CD14-positive monocyte (primary cell): ENCODE results near the gene TUSC1. TPM values are rescaled to one million over a fixed set of nuclear protein-coding genes. Genes with fewer than 3 reads are reported as not detected.

ENCODE experiments used
- DNase-seq, 3 donors: peaks; one replicate each; pipeline ENCODE4 v3.0.0-alpha.2; 2011 to 2022
- H2AFZ ChIP-seq: 2 replicates; pipeline ENCODE4 v1.6.0; 2012; ENCODE audit warnings: mild to moderate bottlenecking, low read depth, low read length, inconsistent platforms; ENCODE audit not compliant: insufficient read depth, poor library complexity, severe bottlenecking
- H3K27ac ChIP-seq, 2 donors: 1 replicate in 1 of 2; 2 replicates in 1 of 2; pipeline ENCODE4 v1.5.1; 2012 to 2013; ENCODE audit warnings: low read length in 2 of 2, control low read depth in 1 of 2, inconsistent platforms in 1 of 2, low read depth in 1 of 2, mild to moderate bottlenecking in 1 of 2
- H3K27me3 ChIP-seq, 2 donors: one replicate each; pipeline versions ENCODE4 v1.6.0 to v1.6.1; 2011 to 2013; ENCODE audit warnings: low read length in 2 of 2; ENCODE audit not compliant: control insufficient read depth in 2 of 2, insufficient read depth in 2 of 2
- H3K36me3 ChIP-seq, 2 donors: replicated peaks in 1 of 2; 1 replicate in 1 of 2; 2 replicates in 1 of 2; pipeline versions ENCODE4 v1.5.1 to v1.6.1; 2012 to 2013; ENCODE audit warnings: low read length in 2 of 2, control low read depth in 1 of 2, inconsistent platforms in 1 of 2, mild to moderate bottlenecking in 1 of 2; ENCODE audit not compliant: insufficient read depth in 2 of 2, control insufficient read depth in 1 of 2
- H3K4me1 ChIP-seq, 2 donors: 1 replicate in 1 of 2; 2 replicates in 1 of 2; pipeline versions ENCODE4 v1.5.1 to v1.6.1; 2012 to 2013; ENCODE audit warnings: low read length in 2 of 2, control low read depth in 1 of 2, inconsistent platforms in 1 of 2, mild to moderate bottlenecking in 1 of 2, moderate library complexity in 1 of 2; ENCODE audit not compliant: insufficient read depth in 2 of 2, control insufficient read depth in 1 of 2
- H3K4me2 ChIP-seq: replicated peaks from 2 replicates; pipeline ENCODE3; 2012; ENCODE audit warnings: low read length, moderate library complexity, mild to moderate bottlenecking; ENCODE audit not compliant: poor library complexity, severe bottlenecking; ENCODE audit errors: extremely low read depth
- H3K4me3 ChIP-seq, 3 experiments: fragments of 200-600 bp in 1 of 3; sonication (generic) in 1 of 3; replicated peaks in 1 of 3; 1 replicate in 2 of 3; 2 replicates in 1 of 3; pipeline ENCODE4 v1.5.1; 2011 to 2013; ENCODE audit warnings: low read length in 3 of 3, mild to moderate bottlenecking in 3 of 3, control low read depth in 2 of 3, low read depth in 2 of 3, inconsistent platforms in 1 of 3, moderate library complexity in 1 of 3
- H3K79me2 ChIP-seq: 2 replicates; pipeline ENCODE4 v1.6.0; 2012; ENCODE audit warnings: mild to moderate bottlenecking, control low read depth, inconsistent platforms, low read length, moderate library complexity; ENCODE audit not compliant: insufficient read depth
- H3K9ac ChIP-seq: 2 replicates; pipeline ENCODE4 v1.6.0; 2017; ENCODE audit warnings: low read length, mild to moderate bottlenecking; ENCODE audit not compliant: insufficient read depth, poor library complexity, severe bottlenecking
- H3K9me3 ChIP-seq, 2 donors: replicated peaks in 1 of 2; 1 replicate in 1 of 2; 2 replicates in 1 of 2; pipeline versions ENCODE4 v1.5.1 to v1.6.1; 2012 to 2013; ENCODE audit warnings: low read length in 2 of 2, control low read depth in 1 of 2; ENCODE audit not compliant: control insufficient read depth in 1 of 2, insufficient read depth in 1 of 2
- H4K20me1 ChIP-seq: 2 replicates; pipeline ENCODE4 v1.6.0; 2012; ENCODE audit warnings: mild to moderate bottlenecking, low read length, control low read depth, moderate library complexity; ENCODE audit not compliant: insufficient read depth
- H3K27ac Mint-ChIP-seq, 7 donors: one replicate each; pipeline ENCODE4 v1.8.0; 2020; ENCODE audit warnings: mild to moderate bottlenecking in 7 of 7, mixed read lengths in 7 of 7, moderate library complexity in 6 of 7, inconsistent platforms in 2 of 7
- H3K27me3 Mint-ChIP-seq, 3 donors: one replicate each; pipeline ENCODE4 v1.8.0; 2021 to 2022; ENCODE audit warnings: low read depth in 3 of 3, mild to moderate bottlenecking in 3 of 3, mixed read lengths in 3 of 3, moderate library complexity in 3 of 3, inconsistent platforms in 1 of 3
- H3K36me3 Mint-ChIP-seq, 2 donors: one replicate each; pipeline ENCODE4 v1.8.0; 2020; ENCODE audit warnings: mixed read lengths in 2 of 2, inconsistent platforms in 1 of 2, mild to moderate bottlenecking in 1 of 2
- H3K4me1 Mint-ChIP-seq: one replicate; pipeline ENCODE4 v1.8.0; 2020; ENCODE audit warnings: mild to moderate bottlenecking, mixed read lengths
- H3K4me3 Mint-ChIP-seq, 2 donors: one replicate each; pipeline ENCODE4 v1.8.0; 2020; ENCODE audit warnings: mild to moderate bottlenecking in 2 of 2, mixed read lengths in 2 of 2, moderate library complexity in 1 of 2
- H3K9me3 Mint-ChIP-seq, 7 donors: one replicate each; pipeline ENCODE4 v1.8.0; 2020 to 2022; ENCODE audit warnings: mixed read lengths in 7 of 7, mild to moderate bottlenecking in 6 of 7, moderate library complexity in 6 of 7, inconsistent platforms in 2 of 7
- WGBS: methylation state at CpG from one replicate; pipeline ENCODE4 v1.1.5; 2013; ENCODE audit warnings: missing lambda C conversion rate; ENCODE audit not compliant: insufficient coverage; 5-methylcytosine and 5-hydroxymethylcytosine counted together
- intact Hi-C, 2 donors: fragments of 100-400 bp; cut with micrococcal nuclease; formaldehyde crosslinking; loops; one replicate each; pipeline versions ENCODE4 v1.15.0 to v1.15.1; 2023
- polyA plus RNA-seq, 3 donors: library from polyadenylated mRNA; depleted of rRNA in 1 of 3; unstranded in 2 of 3; stranded (reverse) in 1 of 3; fragments of 300-500 nt in 2 of 3; fragments of >200 nt in 1 of 3; fragmentation: Illumina TruSeq in 2 of 3; gene quantifications; 1 replicate in 2 of 3; 2 replicates in 1 of 3; pipeline ENCODE4 v1.2.3, GENCODE V29; 2012 to 2021
- TF ChIP-seq, protein P1 (sequence below): fragments of 200-600 bp; IDR thresholded peaks from one replicate; pipeline ENCODE4 v1.8.0; 2022; ENCODE audit warnings: antibody characterized with exemption, mild to moderate bottlenecking

TUSC1 gene
- polyA plus RNA-seq, 3 donors, result 0.29 to 1.8 (median 0.87) TPM

DNA sequence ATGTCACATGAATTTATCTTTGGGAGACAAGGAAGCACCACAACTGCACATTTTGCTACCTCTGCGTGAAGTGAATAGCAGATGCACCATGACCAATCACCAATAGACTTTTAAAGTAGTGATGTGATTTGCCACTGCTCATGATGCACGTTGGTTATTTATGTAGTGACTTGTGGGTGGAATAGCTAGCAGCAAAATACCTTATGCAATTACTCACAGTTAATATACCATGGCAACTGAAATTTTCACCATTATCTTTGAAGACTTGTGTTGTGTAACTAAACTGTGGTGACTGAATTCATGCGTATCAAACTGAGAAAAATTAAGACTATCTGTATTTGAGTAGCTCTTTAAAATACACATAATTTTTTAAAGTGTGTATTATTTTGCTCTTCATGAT lies 46.2 kb upstream of the TUSC1 start:
- no peaks in the 10 kb centered on the region for H3K27me3 Mint-ChIP-seq
- no peak for DNase-seq
- no peak overlapping the region for H3K27ac Mint-ChIP-seq
- Histone ChIP-seq H3K4me3 (no peak overlapping the region), H3K36me3 (no peaks in the 10 kb centered on the region), H4K20me1 (no peaks in the 10 kb centered on the region), H3K27me3 (no peaks in the 10 kb centered on the region), H3K27ac (no peak overlapping the region), H3K79me2 (no peaks in the 10 kb centered on the region), H3K9me3 (no peaks in the 10 kb centered on the region), H3K9ac (no peak overlapping the region), H3K4me1 (no peaks in the 10 kb centered on the region), H2AFZ (no peak overlapping the region), H3K4me2 (no peak overlapping the region)
- peaks cover 0 to 6% (median 2%) of the 10 kb centered on the region in 7 donors for H3K9me3 Mint-ChIP-seq
- TF ChIP-seq, protein P1, sequence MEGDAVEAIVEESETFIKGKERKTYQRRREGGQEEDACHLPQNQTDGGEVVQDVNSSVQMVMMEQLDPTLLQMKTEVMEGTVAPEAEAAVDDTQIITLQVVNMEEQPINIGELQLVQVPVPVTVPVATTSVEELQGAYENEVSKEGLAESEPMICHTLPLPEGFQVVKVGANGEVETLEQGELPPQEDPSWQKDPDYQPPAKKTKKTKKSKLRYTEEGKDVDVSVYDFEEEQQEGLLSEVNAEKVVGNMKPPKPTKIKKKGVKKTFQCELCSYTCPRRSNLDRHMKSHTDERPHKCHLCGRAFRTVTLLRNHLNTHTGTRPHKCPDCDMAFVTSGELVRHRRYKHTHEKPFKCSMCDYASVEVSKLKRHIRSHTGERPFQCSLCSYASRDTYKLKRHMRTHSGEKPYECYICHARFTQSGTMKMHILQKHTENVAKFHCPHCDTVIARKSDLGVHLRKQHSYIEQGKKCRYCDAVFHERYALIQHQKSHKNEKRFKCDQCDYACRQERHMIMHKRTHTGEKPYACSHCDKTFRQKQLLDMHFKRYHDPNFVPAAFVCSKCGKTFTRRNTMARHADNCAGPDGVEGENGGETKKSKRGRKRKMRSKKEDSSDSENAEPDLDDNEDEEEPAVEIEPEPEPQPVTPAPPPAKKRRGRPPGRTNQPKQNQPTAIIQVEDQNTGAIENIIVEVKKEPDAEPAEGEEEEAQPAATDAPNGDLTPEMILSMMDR, result no peak
- intact Hi-C loops, result no loop called here
- H3K4me3 Mint-ChIP-seq, result no peak overlapping the region
- no peaks in the 10 kb centered on the region for H3K4me1 Mint-ChIP-seq
- no peaks in the 10 kb centered on the region for H3K36me3 Mint-ChIP-seq
- no CpG with 5 or more reads among the region's 3 CpGs for WGBS

DNA sequence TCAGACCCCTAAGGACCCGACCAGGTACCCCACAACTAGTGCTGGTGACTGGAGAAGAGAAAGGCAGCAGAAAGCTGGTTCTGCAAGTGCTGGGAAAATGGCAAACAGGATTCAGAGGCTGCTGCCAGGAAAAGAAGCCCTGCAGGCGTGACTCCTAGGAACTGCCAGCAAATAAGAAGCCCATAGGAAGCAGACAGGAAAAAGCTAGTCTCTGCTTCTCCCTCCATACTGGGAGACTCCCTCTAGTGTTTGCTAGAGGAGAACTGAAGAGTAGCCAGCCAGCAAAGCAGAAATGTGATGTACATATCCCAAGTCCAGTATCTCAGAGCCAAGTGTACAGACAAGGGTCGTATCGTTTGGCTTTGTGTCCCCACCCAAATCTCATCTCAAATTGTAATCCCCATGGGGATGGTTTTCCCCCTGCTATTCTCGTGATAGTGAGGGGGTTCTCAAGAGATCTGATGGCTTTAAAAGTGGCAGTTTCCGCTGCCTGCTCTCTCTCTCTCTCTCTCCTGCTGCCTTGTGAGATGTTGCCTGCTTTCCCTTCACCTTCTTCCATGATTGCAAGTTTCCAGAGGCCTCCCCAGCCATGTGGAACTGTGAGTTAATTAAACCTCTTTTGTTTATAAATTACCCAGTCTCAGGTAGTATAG lies 38.1 kb upstream of the TUSC1 start:
- Histone ChIP-seq H4K20me1 (no peaks in the 10 kb centered on the region), H3K4me3 (no peak overlapping the region), H3K79me2 (no peaks in the 10 kb centered on the region), H3K36me3 (no peaks in the 10 kb centered on the region), H3K4me1 (no peaks in the 10 kb centered on the region), H3K9ac (no peak overlapping the region), H3K4me2 (no peak overlapping the region), H3K9me3 (no peaks in the 10 kb centered on the region), H2AFZ (no peak overlapping the region), H3K27me3 (no peaks in the 10 kb centered on the region), H3K27ac (no peak overlapping the region)
- Mint-ChIP-seq H3K9me3 (peaks cover 0 to 2% (median 0%) of the 10 kb centered on the region in 7 donors), H3K27me3 (no peaks in the 10 kb centered on the region), H3K27ac (no peak overlapping the region), H3K36me3 (no peaks in the 10 kb centered on the region), H3K4me3 (no peak overlapping the region), H3K4me1 (no peaks in the 10 kb centered on the region)
- DNase-seq, result no peak
- 60% methylated on average over 1 of the region's 6 CpGs for WGBS
- intact Hi-C loops, result no loop called here
- TF ChIP-seq, protein P1, result no peak
